Measurements from ENCODE around the gene RAPGEF1.

The RAPGEF1 gene

GRCh38 chr9:131707733-131708157, 32.1 kb downstream of the RAPGEF1 start:
- FAIRE-seq (no peak), DNase-seq (ENCODE audit: low spot score) (no peak)

GRCh38 chr9:131707050-131707449, 32.8 kb downstream of the RAPGEF1 start:
- DNase-seq (ENCODE audit: low spot score) (no peak), FAIRE-seq (no peak)

- no peak for DNase-seq (ENCODE audit: low spot score)
- no peak for FAIRE-seq
These were observed 33.3 kb downstream of the RAPGEF1 start for GRCh38 chr9:131706608-131706970.

GRCh38 chr9:131704988-131705387, 34.9 kb downstream of the RAPGEF1 start:
- DNase-seq (ENCODE audit: low spot score) = no peak
- no peak for FAIRE-seq

- DNase-seq (ENCODE audit: low spot score) = no peak
- FAIRE-seq = no peak
These were observed 35.5 kb downstream of the RAPGEF1 start for GRCh38 chr9:131704141-131704983.

GRCh38 chr9:131703697-131704096, 36.2 kb downstream of the RAPGEF1 start:
- DNase-seq (ENCODE audit: low spot score) = no peak
- no peak for FAIRE-seq

- FAIRE-seq (no peak), DNase-seq (ENCODE audit: low spot score) (no peak)
These were observed 37.0 kb downstream of the RAPGEF1 start for GRCh38 chr9:131702911-131703310.

GRCh38 chr9:131701789-131702337, 38.0 kb downstream of the RAPGEF1 start:
- no peak for FAIRE-seq
- DNase-seq (ENCODE audit: low spot score) = no peak

- FAIRE-seq (no peak), DNase-seq (ENCODE audit: low spot score) (no peak)
These were observed 38.5 kb downstream of the RAPGEF1 start for GRCh38 chr9:131701436-131701781.

GRCh38 chr9:131700765-131701435, 39.0 kb downstream of the RAPGEF1 start:
- FAIRE-seq = no peak

GRCh38 chr9:131700076-131700475, 39.8 kb downstream of the RAPGEF1 start:
- DNase-seq (ENCODE audit: low spot score) (no peak), FAIRE-seq (no peak)

More at GRCh38 chr9:131700765-131701435, 39.0 kb downstream of the RAPGEF1 start:
- no peak for DNase-seq (ENCODE audit: low spot score)

- FAIRE-seq = no peak
- no peak for DNase-seq (ENCODE audit: low spot score)
These were observed 41.3 kb downstream of the RAPGEF1 start for GRCh38 chr9:131698618-131698985.

GRCh38 chr9:131697908-131698617, 41.8 kb downstream of the RAPGEF1 start:
- DNase-seq (ENCODE audit: low spot score) (no peak), FAIRE-seq (no peak)

- DNase-seq (ENCODE audit: low spot score) = no peak
- no peak for FAIRE-seq
These were observed 42.8 kb downstream of the RAPGEF1 start for GRCh38 chr9:131697097-131697496.

- DNase-seq (ENCODE audit: low spot score) = no peak
- FAIRE-seq = no peak
These were observed 43.9 kb downstream of the RAPGEF1 start for GRCh38 chr9:131695836-131696460.

- DNase-seq (ENCODE audit: low spot score) = no peak
- FAIRE-seq = no peak
These were observed 44.5 kb downstream of the RAPGEF1 start for GRCh38 chr9:131695366-131695765.

- no peak for FAIRE-seq
- DNase-seq (ENCODE audit: low spot score) = no peak
These were observed 46.0 kb downstream of the RAPGEF1 start for GRCh38 chr9:131693651-131694597.

- no peak for FAIRE-seq
- DNase-seq (ENCODE audit: low spot score) = no peak
These were observed 47.0 kb downstream of the RAPGEF1 start for GRCh38 chr9:131692612-131693562.

- DNase-seq (ENCODE audit: low spot score) (no peak), FAIRE-seq (no peak)
These were observed 47.8 kb downstream of the RAPGEF1 start for GRCh38 chr9:131691969-131692611.

All from urothelium cell line (cell line).